HepG2 (cell line): ENCODE results near the gene CLTA. TPM values are rescaled to one million over a fixed set of nuclear protein-coding genes. Genes with fewer than 3 reads are reported as not detected.
A peak's percentile ranks its signal among the peaks of the same experiment; 100 is the strongest.

Experiments used
- BHLHE40 ChIP-seq: IDR thresholded peaks from 2 replicates; pipeline ENCODE4 v1.6.1; 2011; ENCODE audit warnings: low read length, improper control_type of control experiment
- CHD4 ChIP-seq: fragments of 200-600 bp; sonication (generic); IDR thresholded peaks from 2 replicates; pipeline ENCODE4 v1.7.0; 2017; ENCODE audit warnings: mild to moderate bottlenecking, low read length, borderline replicate concordance
- KLF11 ChIP-seq: IDR thresholded peaks from 2 replicates; pipeline ENCODE4 v1.6.1; 2016; ENCODE audit warnings: missing compliant biosample characterization
- MBNL3 ChIP-seq: fragments of 250-450 bp; sonication (Bioruptor Pico); conservative IDR thresholded peaks from 2 replicates; pipeline ENCODE4 v1.8.0; 2022; ENCODE audit warnings: mild to moderate bottlenecking, inconsistent platforms
- PCBP2 ChIP-seq: fragments of 200-400 bp; formaldehyde crosslinking; optimal IDR thresholded peaks from 2 replicates; pipeline ENCODE3; 2018; ENCODE audit warnings: low read length, low read depth; ENCODE audit not compliant: poor library complexity, severe bottlenecking
- RAD21 ChIP-seq: fragments of 450-650 bp; formaldehyde crosslinking; IDR thresholded peaks from 2 replicates; pipeline ENCODE4 v1.5.0; 2020; ENCODE audit warnings: mild to moderate bottlenecking
- REPIN1 ChIP-seq: sonication (generic); formaldehyde crosslinking; IDR thresholded peaks from 2 replicates; pipeline ENCODE4 v1.8.0; 2022; ENCODE audit warnings: missing genetic modification reagents, low read depth, mild to moderate bottlenecking, borderline replicate concordance
- RXRA ChIP-seq: sonication (generic); formaldehyde crosslinking; IDR thresholded peaks from 2 replicates; pipeline ENCODE4 v1.5.1; 2020; ENCODE audit warnings: missing genetic modification reagents
- SIN3A ChIP-seq: IDR thresholded peaks from 2 replicates; pipeline ENCODE4 v1.6.1; 2011; ENCODE audit warnings: low read depth, mild to moderate bottlenecking, control low read depth, low read length, borderline replicate concordance
- ZKSCAN8 ChIP-seq: IDR thresholded peaks from 2 replicates; pipeline ENCODE4 v1.6.1; 2016; ENCODE audit warnings: borderline replicate concordance, missing genetic modification reagents, missing compliant biosample characterization
- ZNF10 ChIP-seq: sonication (generic); formaldehyde crosslinking; IDR thresholded peaks from 2 replicates; pipeline ENCODE4 v1.4.0; 2020; ENCODE audit warnings: mild to moderate bottlenecking, low read depth, missing genetic modification reagents, borderline replicate concordance
- ZNF101 ChIP-seq: sonication (generic); formaldehyde crosslinking; IDR thresholded peaks from 2 replicates; pipeline ENCODE4 v1.4.0; 2020; ENCODE audit warnings: mild to moderate bottlenecking, low read depth, missing genetic modification reagents, borderline replicate concordance
- ZNF431 ChIP-seq: sonication (generic); formaldehyde crosslinking; IDR thresholded peaks from 2 replicates; pipeline ENCODE4 v1.9.0; 2022; ENCODE audit warnings: missing genetic modification reagents, low read depth, mild to moderate bottlenecking, borderline replicate concordance
- ZNF460 ChIP-seq: sonication (generic); formaldehyde crosslinking; IDR thresholded peaks from 2 replicates; pipeline ENCODE4 v1.5.1; 2020; ENCODE audit warnings: missing genetic modification reagents, mild to moderate bottlenecking, borderline replicate concordance
- ZNF703 ChIP-seq: sonication (generic); formaldehyde crosslinking; IDR thresholded peaks from 2 replicates; pipeline ENCODE4 v1.5.1; 2020; ENCODE audit warnings: missing genetic modification reagents, mild to moderate bottlenecking, moderate library complexity, borderline replicate concordance
- polyA plus RNA-seq, 8 experiments: library from polyadenylated mRNA; depleted of rRNA in 3 of 8; stranded (reverse) in 7 of 8; unstranded in 1 of 8; fragments of >200 nt; fragmentation: Illumina TruSeq in 4 of 8; extraction: Trizol in 4 of 8; gene quantifications; 2 replicates each; pipeline versions ENCODE4 v1.2.1 to v1.2.3, GENCODE V29; 2011 to 2016; ENCODE audit warnings: low read depth in 4 of 8, missing spikeins in 1 of 8, mixed read lengths in 1 of 8; ENCODE audit not compliant: insufficient read depth in 1 of 8
- total RNA-seq, 5 experiments: library from RNA; depleted of rRNA; stranded (reverse); fragments of >200 nt; fragmentation: Illumina TruSeq; extraction: Trizol; gene quantifications; 2 replicates each; pipeline ENCODE4 v1.2.3, GENCODE V29; 2016; ENCODE audit warnings: low read depth in 1 of 5
- TF ChIP-seq, protein P1 (sequence below): sonication (generic); formaldehyde crosslinking; conservative IDR thresholded peaks from 2 replicates; pipeline ENCODE4 v1.4.0; 2020; ENCODE audit warnings: missing genetic modification reagents
- TF ChIP-seq, protein P2 (sequence below): IDR thresholded peaks from 2 replicates; pipeline ENCODE4 v1.6.1; 2016; ENCODE audit warnings: low read depth, borderline replicate concordance
- TF ChIP-seq, protein P3 (sequence below), 2 experiments: IDR thresholded peaks; 2 replicates each; pipeline ENCODE4 v1.6.1; 2011 to 2012; ENCODE audit warnings: low read length in 2 of 2, borderline replicate concordance in 1 of 2, low read depth in 1 of 2, mild to moderate bottlenecking in 1 of 2, moderate library complexity in 1 of 2
- TF ChIP-seq, protein P4 (sequence below): sonication (generic); formaldehyde crosslinking; conservative IDR thresholded peaks from 2 replicates; pipeline ENCODE4 v1.4.0; 2020; ENCODE audit warnings: missing genetic modification reagents
- TF ChIP-seq, protein P5 (sequence below): IDR thresholded peaks from 2 replicates; pipeline ENCODE4 v1.6.1; 2016; ENCODE audit warnings: missing genetic modification reagents, missing compliant biosample characterization

Gene CLTA
- total and polyA plus RNA-seq, 2 of the 13 experiments (the other 11 are each of a cell fraction or from before 2014, with no cell fraction given): 143 to 222 TPM

DNA sequence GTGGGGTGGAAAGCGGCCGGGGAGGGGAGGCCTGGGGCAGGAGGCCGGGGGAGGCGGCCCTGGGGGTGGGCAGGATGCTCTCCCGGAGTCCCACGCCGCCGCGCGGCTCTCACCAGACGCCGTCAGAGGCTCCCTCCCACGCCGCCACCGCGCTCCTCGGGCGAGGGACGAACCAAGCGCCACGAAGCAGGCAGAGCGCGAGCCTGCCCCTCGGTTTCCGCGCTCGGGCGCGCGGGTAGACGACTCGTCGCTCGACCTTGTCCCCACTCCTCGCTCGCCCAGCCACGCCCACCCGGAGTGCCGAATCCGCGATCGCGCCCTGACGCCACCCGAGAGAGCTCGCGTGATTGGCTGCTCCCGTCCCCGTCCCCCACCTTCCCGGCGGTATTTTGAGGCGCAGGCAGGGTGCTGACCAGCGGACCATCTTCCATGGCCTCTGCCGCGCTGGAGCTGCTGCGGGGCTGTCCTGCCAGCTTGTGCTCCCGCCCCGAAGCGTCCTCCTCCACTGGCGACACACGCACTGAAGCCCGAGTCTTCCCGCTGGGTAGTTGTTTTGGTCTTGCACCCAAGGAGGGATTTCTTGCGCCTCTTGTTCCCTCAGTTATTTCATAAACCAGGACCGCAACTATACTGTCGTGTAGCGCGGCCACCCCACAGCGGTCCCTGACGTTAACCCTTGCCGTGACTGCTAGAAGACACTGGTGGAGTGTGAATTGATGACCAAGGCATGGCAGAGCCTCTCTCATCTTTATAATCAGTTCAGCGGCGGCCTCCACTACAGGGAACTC lies 67.7 kb downstream of the CLTA start, which contains the start of gene GNE (continued):
- TF ChIP-seq PCBP2 (no peak), ZNF431 (CRISPR knock-in tag) (peak; percentile 86), ZKSCAN8 (CRISPR knock-in tag) (peak; percentile 36; the same call in 1 of the 2 replicates), ZNF703 (CRISPR knock-in tag) (peak; percentile 88; the same call in 1 of the 2 replicates), REPIN1 (CRISPR knock-in tag) (peak; percentile 95), RXRA (CRISPR knock-in tag) (peak; percentile 80; the same call in 1 of the 2 replicates), ZNF460 (no peak; the same call in 1 of the 2 replicates), SIN3A (peak; percentile 84; the same call in 1 of the 2 replicates), ZNF10 (CRISPR knock-in tag) (no peak), RAD21 (CRISPR knock-in tag) (peak; percentile 31; the same call in 1 of the 2 replicates), ZNF101 (CRISPR knock-in tag) (no peak), KLF11 (CRISPR knock-in tag) (0 out of 2 replicates have a peak, but pooled peaks have one; percentile 64), BHLHE40 (no peak), MBNL3 (CRISPR knock-in tag) (no peak), CHD4 (no peak)
- TF ChIP-seq, protein P1, sequence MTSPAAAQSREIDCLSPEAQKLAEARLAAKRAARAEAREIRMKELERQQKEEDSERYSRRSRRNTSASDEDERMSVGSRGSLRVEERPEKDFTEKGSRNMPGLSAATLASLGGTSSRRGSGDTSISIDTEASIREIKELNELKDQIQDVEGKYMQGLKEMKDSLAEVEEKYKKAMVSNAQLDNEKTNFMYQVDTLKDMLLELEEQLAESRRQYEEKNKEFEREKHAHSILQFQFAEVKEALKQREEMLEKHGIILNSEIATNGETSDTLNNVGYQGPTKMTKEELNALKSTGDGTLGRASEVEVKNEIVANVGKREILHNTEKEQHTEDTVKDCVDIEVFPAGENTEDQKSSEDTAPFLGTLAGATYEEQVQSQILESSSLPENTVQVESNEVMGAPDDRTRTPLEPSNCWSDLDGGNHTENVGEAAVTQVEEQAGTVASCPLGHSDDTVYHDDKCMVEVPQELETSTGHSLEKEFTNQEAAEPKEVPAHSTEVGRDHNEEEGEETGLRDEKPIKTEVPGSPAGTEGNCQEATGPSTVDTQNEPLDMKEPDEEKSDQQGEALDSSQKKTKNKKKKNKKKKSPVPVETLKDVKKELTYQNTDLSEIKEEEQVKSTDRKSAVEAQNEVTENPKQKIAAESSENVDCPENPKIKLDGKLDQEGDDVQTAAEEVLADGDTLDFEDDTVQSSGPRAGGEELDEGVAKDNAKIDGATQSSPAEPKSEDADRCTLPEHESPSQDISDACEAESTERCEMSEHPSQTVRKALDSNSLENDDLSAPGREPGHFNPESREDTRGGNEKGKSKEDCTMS (CRISPR knock-in tag): no peak
- TF ChIP-seq, protein P2, sequence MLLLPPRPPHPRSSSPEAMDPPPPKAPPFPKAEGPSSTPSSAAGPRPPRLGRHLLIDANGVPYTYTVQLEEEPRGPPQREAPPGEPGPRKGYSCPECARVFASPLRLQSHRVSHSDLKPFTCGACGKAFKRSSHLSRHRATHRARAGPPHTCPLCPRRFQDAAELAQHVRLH (CRISPR knock-in tag): peak; percentile 81; the same call in 1 of the 2 replicates
- TF ChIP-seq, protein P3, sequence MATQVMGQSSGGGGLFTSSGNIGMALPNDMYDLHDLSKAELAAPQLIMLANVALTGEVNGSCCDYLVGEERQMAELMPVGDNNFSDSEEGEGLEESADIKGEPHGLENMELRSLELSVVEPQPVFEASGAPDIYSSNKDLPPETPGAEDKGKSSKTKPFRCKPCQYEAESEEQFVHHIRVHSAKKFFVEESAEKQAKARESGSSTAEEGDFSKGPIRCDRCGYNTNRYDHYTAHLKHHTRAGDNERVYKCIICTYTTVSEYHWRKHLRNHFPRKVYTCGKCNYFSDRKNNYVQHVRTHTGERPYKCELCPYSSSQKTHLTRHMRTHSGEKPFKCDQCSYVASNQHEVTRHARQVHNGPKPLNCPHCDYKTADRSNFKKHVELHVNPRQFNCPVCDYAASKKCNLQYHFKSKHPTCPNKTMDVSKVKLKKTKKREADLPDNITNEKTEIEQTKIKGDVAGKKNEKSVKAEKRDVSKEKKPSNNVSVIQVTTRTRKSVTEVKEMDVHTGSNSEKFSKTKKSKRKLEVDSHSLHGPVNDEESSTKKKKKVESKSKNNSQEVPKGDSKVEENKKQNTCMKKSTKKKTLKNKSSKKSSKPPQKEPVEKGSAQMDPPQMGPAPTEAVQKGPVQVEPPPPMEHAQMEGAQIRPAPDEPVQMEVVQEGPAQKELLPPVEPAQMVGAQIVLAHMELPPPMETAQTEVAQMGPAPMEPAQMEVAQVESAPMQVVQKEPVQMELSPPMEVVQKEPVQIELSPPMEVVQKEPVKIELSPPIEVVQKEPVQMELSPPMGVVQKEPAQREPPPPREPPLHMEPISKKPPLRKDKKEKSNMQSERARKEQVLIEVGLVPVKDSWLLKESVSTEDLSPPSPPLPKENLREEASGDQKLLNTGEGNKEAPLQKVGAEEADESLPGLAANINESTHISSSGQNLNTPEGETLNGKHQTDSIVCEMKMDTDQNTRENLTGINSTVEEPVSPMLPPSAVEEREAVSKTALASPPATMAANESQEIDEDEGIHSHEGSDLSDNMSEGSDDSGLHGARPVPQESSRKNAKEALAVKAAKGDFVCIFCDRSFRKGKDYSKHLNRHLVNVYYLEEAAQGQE (IDR thresholded peaks at IDR 0.05; ENCODE audit: borderline replicate concordance in 1 of 2, low read depth in 1 of 2, low read length in 2 of 2): peak in 1 of 2 experiments; percentile 36; a peak in 2 of 4 replicates
- TF ChIP-seq, protein P4, sequence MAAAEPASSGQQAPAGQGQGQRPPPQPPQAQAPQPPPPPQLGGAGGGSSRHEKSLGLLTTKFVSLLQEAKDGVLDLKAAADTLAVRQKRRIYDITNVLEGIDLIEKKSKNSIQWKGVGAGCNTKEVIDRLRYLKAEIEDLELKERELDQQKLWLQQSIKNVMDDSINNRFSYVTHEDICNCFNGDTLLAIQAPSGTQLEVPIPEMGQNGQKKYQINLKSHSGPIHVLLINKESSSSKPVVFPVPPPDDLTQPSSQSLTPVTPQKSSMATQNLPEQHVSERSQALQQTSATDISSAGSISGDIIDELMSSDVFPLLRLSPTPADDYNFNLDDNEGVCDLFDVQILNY: peak; percentile 66; the same call in 1 of the 2 replicates
- TF ChIP-seq, protein P5, sequence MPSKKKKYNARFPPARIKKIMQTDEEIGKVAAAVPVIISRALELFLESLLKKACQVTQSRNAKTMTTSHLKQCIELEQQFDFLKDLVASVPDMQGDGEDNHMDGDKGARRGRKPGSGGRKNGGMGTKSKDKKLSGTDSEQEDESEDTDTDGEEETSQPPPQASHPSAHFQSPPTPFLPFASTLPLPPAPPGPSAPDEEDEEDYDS: peak; percentile 98
